Loucy (cell line): ENCODE results near the gene RBKS.

Source experiments
- H2AFZ ChIP-seq: fragments of 200-600 bp; sonication (generic); 2 replicates; pipeline ENCODE4 v1.6.0; 2016; ENCODE audit warnings: antibody characterized with exemption, mild to moderate bottlenecking, low read length, moderate library complexity
- H3F3A ChIP-seq: fragments of 200-600 bp; 2 replicates; pipeline ENCODE4 v1.6.0; 2016; ENCODE audit warnings: antibody characterized with exemption, low read depth, mild to moderate bottlenecking
- H3K27me3 ChIP-seq: fragments of 200-600 bp; sonication (generic); 2 replicates; pipeline ENCODE4 v1.6.1; 2014; ENCODE audit warnings: low read length, mild to moderate bottlenecking; ENCODE audit not compliant: insufficient read depth, poor library complexity, severe bottlenecking
- H3K36me3 ChIP-seq: fragments of 200-600 bp; sonication (generic); 2 replicates; pipeline ENCODE4 v1.6.1; 2016; ENCODE audit warnings: low read length; ENCODE audit not compliant: insufficient read depth
- H3K4me1 ChIP-seq: fragments of 200-600 bp; sonication (generic); 2 replicates; pipeline ENCODE4 v1.5.1; 2014; ENCODE audit warnings: low read length, mild to moderate bottlenecking; ENCODE audit not compliant: insufficient read depth, poor library complexity, severe bottlenecking
- H3K4me2 ChIP-seq: fragments of 200-600 bp; sonication (generic); 2 replicates; pipeline ENCODE4 v1.6.0; 2014; ENCODE audit warnings: antibody characterized with exemption, low read length, low read depth, mild to moderate bottlenecking; ENCODE audit not compliant: poor library complexity, severe bottlenecking
- H3K4me3 ChIP-seq: fragments of 200-600 bp; sonication (generic); 2 replicates; pipeline ENCODE4 v1.5.1; 2014; ENCODE audit warnings: low read length, mild to moderate bottlenecking, mixed read lengths; ENCODE audit not compliant: poor library complexity, severe bottlenecking
- H3K79me2 ChIP-seq: fragments of 200-600 bp; sonication (generic); 2 replicates; pipeline ENCODE4 v1.6.1; 2014; ENCODE audit warnings: low read length; ENCODE audit not compliant: insufficient read depth
- H3K9ac ChIP-seq: fragments of 200-600 bp; sonication (generic); 2 replicates; pipeline ENCODE4 v1.6.0; 2014; ENCODE audit warnings: mild to moderate bottlenecking, low read depth, low read length, moderate library complexity; ENCODE audit not compliant: poor library complexity, severe bottlenecking
- H3K9me2 ChIP-seq: fragments of 200-600 bp; sonication (generic); replicated peaks from 2 replicates; pipeline ENCODE4 v1.6.1; 2016; ENCODE audit warnings: low read depth, low read length, mixed read lengths
- H3K9me3 ChIP-seq: fragments of 200-600 bp; sonication (generic); 2 replicates; pipeline ENCODE4 v1.6.1; 2014; ENCODE audit warnings: mild to moderate bottlenecking, antibody characterized with exemption, low read length, low read depth; ENCODE audit not compliant: insufficient read depth
- H4K20me1 ChIP-seq: fragments of 200-600 bp; sonication (generic); 2 replicates; pipeline ENCODE4 v1.6.0; 2014; ENCODE audit warnings: antibody characterized with exemption, low read length, mild to moderate bottlenecking; ENCODE audit not compliant: insufficient read depth, poor library complexity, severe bottlenecking
- EZH2phosphoT487 ChIP-seq: fragments of 200-600 bp; IDR thresholded peaks from 2 replicates; pipeline ENCODE4 v1.6.1; 2018; ENCODE audit warnings: antibody characterized with exemption, mild to moderate bottlenecking, moderate library complexity, borderline replicate concordance
- TF ChIP-seq, protein P1 (sequence below): fragments of 200-600 bp; sonication (generic); conservative IDR thresholded peaks from 2 replicates; pipeline ENCODE4 v1.5.1; 2014; ENCODE audit warnings: mild to moderate bottlenecking, antibody characterized with exemption, low read length

The RBKS gene

DNA sequence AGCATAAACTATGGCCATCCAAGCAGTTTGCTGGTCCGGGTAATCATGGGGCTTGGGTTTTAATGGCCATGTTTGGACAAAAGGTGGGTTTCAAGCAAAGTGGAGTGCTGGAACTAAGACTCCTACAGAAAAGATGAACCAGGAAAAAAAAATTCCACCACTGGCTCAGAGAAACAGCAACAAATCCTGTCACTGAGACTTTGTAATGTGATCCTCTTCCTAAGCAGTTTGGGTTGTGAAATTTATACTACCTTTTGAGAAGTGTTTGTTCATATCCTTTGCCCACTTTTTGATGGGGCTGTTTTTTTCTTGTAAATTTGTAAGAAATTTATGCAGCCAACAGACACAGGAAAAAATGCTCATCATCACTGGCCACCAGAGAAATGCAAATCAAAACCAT lies 78.4 kb downstream of the RBKS start:
- no peaks in the 10 kb centered on the region for H3K4me1 ChIP-seq
- H3K27me3 ChIP-seq, result no peaks in the 10 kb centered on the region
- TF ChIP-seq, protein P1, sequence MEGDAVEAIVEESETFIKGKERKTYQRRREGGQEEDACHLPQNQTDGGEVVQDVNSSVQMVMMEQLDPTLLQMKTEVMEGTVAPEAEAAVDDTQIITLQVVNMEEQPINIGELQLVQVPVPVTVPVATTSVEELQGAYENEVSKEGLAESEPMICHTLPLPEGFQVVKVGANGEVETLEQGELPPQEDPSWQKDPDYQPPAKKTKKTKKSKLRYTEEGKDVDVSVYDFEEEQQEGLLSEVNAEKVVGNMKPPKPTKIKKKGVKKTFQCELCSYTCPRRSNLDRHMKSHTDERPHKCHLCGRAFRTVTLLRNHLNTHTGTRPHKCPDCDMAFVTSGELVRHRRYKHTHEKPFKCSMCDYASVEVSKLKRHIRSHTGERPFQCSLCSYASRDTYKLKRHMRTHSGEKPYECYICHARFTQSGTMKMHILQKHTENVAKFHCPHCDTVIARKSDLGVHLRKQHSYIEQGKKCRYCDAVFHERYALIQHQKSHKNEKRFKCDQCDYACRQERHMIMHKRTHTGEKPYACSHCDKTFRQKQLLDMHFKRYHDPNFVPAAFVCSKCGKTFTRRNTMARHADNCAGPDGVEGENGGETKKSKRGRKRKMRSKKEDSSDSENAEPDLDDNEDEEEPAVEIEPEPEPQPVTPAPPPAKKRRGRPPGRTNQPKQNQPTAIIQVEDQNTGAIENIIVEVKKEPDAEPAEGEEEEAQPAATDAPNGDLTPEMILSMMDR, result no peak
- TF ChIP-seq EZH2phosphoT487, result no peak
- no peaks in the 10 kb centered on the region for H3K79me2 ChIP-seq
- H3K4me3 ChIP-seq, result no peak overlapping the region
- no peaks in the 10 kb centered on the region for H3K9me2 ChIP-seq
- no peaks in the 10 kb centered on the region for H3K9me3 ChIP-seq
- H3K36me3 ChIP-seq, result no peaks in the 10 kb centered on the region
- no peaks in the 10 kb centered on the region for H3F3A ChIP-seq
- H4K20me1 ChIP-seq, result no peaks in the 10 kb centered on the region
- H2AFZ ChIP-seq, result no peak overlapping the region
- H3K4me2 ChIP-seq, result no peak overlapping the region
- no peak overlapping the region for H3K9ac ChIP-seq

DNA sequence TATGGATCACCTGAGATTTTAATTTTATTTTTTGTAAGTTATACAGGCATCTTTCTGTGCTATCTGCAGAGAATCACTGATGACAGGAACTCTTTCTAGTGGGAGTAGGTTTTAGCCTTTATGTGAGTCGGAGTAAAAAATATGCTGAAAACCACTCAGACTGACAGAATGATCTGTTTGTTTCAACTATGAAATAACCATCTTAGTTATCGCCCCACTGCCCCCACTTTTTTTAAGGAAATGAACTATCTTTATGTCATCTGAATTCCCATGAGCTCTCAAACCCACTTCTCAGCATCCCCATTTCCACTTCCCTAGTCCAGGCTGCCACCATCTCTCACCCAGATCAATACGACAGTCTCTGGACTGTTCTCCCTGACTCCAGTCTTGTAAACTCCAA lies 79.7 kb downstream of the RBKS start:
- Histone ChIP-seq H3K27me3 (no peaks in the 10 kb centered on the region), H3K4me1 (no peaks in the 10 kb centered on the region), H2AFZ (no peak overlapping the region), H3K36me3 (no peaks in the 10 kb centered on the region), H3K79me2 (no peaks in the 10 kb centered on the region), H3K4me3 (no peak overlapping the region), H3F3A (no peaks in the 10 kb centered on the region), H4K20me1 (no peaks in the 10 kb centered on the region), H3K4me2 (no peak overlapping the region), H3K9me2 (no peaks in the 10 kb centered on the region), H3K9me3 (no peaks in the 10 kb centered on the region), H3K9ac (no peak overlapping the region)
- TF ChIP-seq, protein P1, result no peak
- no peak for TF ChIP-seq EZH2phosphoT487

DNA sequence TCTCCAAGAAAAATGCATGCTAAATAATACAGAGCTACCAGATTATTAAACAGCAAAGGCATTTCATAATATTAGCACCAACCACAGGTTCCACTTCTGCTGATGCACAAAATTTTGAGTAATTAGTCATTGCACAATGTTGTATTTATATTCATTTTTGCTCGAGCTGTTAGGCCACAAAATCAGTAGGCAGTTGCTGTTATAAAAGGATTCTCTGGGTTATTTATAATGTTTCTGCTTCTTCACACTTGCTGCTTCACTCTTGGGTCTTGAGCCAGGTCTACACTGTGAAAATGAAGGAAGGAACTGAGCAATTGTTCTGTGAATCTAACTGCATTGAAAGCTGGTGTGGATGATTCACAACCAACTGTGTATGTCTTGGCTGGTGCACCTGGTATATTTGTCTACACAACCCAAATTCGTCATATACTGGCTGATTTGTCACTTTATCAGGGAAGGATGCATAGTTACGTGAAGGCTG lies 80.4 kb downstream of the RBKS start:
- no peaks in the 10 kb centered on the region for H3K4me1 ChIP-seq
- H3K9me3 ChIP-seq, result no peaks in the 10 kb centered on the region
- TF ChIP-seq, protein P1, result no peak
- TF ChIP-seq EZH2phosphoT487, result no peak
- no peaks in the 10 kb centered on the region for H3K27me3 ChIP-seq
- H2AFZ ChIP-seq, result no peak overlapping the region
- no peak overlapping the region for H3K4me2 ChIP-seq
- no peaks in the 10 kb centered on the region for H3K9me2 ChIP-seq
- H4K20me1 ChIP-seq, result no peaks in the 10 kb centered on the region
- no peak overlapping the region for H3K9ac ChIP-seq
- no peaks in the 10 kb centered on the region for H3F3A ChIP-seq
- H3K79me2 ChIP-seq, result no peaks in the 10 kb centered on the region
- no peaks in the 10 kb centered on the region for H3K36me3 ChIP-seq
- no peak overlapping the region for H3K4me3 ChIP-seq
